ENCODE measurements around the gene HTRA3.

Gene HTRA3

DNA sequence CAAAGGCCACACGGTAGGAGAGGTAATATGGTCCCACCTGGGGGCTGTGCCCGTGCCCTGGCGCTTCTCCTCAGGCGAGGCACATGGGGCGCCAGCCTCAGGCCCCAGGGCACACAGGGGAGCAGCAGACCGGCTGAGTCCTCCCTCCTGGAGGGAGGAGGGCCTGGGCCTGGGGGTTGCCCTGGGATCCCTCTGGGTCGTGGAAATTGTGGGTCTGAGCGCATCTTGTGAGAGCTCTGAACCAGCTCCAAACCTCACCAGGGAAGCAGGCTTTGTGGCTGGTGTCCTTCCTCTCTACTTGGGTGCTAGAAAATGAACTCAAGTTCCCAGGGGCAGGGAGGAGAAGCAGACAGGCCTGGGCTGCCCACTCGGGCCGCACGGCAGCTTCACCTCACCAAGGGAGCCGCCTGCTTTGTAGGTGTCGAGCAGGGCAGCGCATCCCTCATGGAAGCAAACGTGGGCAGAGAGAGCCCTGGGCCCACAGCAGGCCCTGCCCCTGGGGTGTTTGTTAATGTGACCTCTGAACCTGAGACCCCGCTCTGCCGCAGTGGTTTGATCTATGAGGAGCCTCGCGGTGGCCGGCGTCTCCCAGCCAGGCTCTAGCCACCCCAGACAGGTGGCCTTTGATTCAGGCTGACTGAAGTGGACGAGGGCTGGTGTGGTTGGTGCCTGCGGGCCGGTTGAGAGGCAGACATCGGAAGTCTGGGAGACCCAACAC lies 10.8 kb downstream of the HTRA3 start:
- no peak for DNase-seq (ENCODE audit: low read depth)

GRCh38 chr4:8280876-8281440 lies 11.4 kb downstream of the HTRA3 start:
- no peak for DNase-seq (ENCODE audit: low read depth)

DNA sequence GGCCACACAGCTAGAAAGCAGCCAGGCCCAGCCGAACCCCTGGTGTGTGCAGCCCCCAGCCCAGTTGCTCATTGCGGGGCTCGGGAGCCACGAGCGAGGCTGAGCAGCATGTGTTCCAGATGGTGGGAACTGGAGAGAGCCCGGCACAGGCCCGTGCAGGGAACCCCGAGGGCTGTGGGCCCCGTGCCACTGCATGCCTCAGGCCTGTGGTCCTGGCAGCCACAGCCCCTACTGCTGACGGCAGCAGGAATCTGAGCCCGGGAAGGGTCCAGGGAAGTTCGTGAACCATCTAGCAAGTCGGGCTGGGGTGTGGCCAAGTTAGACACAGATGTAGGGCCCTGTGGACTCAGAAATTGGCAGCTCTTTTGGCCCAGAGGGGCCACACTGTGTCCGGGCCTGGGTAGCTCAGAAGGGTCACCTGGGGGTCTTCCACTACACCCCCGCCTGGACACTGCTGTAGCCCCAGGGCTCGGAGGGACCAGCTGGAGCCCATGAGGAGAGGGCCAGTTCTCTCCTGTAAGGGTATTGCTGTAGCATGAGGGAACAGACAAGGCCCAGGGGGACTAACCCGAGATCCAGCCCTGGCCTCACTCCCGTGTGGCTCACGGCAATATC lies 12.1 kb downstream of the HTRA3 start:
- DNase-seq (ENCODE audit: low read depth): no peak

GRCh38 chr4:8282134-8282641 lies 12.6 kb downstream of the HTRA3 start:
- DNase-seq (ENCODE audit: low read depth): no peak

GRCh38 chr4:8282742-8283141 lies 13.2 kb downstream of the HTRA3 start:
- DNase-seq (ENCODE audit: low read depth): no peak

DNA sequence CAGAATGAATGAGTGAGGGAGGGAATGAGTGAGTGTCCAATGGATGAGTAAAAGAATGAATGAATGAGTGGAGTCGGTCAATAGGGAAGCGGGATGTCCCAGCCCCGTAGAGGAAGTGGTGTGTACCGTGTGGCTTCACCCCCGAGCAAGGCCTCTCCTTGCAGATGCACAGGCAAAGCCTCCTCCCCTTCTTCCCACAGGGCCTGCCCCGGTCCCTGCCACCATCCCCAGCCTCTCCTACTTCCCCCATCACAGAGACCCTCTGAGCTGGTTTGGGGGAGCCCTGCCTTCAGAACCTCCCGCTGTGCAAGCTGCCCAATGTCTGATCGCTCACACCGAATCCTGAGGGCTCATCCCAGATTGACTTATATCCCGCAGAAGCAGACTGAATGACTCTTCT lies 13.6 kb downstream of the HTRA3 start:
- no peak for DNase-seq (ENCODE audit: low read depth)

- no peak for DNase-seq (ENCODE audit: low read depth)
Observed at GRCh38 chr4:8283631-8284121, 14.1 kb downstream of the HTRA3 start.

GRCh38 chr4:8284391-8284790 lies 14.8 kb downstream of the HTRA3 start:
- no peak for DNase-seq (ENCODE audit: low read depth)

DNA sequence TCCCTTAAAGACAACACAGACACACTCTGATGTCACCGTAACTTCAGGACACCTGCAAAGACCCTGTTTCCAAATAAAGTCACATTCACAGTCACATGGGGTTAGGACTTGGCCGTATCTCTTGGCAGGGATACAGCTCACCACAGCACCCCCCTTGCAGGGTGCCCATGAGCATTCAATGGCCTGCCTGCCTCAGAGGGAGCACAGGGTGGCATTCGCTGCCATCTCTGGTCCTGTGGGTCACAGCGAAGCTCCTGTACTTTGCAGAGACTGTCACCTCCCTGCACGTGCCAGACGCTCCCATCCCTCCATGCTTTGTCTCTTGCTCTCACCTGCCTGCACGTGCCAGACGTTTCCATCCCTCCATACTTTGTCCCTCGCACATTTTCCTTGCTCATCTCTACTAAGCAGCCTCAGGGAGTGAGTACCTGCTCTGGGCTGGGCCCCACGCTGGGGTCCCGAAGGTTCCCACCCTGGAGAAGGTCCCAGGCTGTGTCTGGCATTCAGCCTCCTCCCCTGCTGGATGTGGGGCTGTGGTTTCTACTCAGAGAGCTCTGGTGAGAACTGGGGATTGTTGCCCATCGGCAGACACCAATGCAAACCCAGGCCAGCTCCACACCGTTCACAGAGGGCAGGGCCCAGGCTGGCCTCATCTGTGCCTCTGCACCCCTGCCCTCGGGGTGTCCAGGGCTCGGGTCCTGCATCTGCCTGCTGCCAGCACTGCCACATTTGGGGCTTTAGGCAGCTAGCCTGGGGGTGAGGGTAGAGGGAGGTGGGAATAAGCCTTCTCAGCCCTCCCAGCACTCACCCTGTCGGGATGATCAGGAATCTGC lies 15.8 kb downstream of the HTRA3 start:
- no peak for DNase-seq (ENCODE audit: low read depth)

GRCh38 chr4:8285976-8286718 lies 16.6 kb downstream of the HTRA3 start:
- no peak for DNase-seq (ENCODE audit: low read depth)

DNA sequence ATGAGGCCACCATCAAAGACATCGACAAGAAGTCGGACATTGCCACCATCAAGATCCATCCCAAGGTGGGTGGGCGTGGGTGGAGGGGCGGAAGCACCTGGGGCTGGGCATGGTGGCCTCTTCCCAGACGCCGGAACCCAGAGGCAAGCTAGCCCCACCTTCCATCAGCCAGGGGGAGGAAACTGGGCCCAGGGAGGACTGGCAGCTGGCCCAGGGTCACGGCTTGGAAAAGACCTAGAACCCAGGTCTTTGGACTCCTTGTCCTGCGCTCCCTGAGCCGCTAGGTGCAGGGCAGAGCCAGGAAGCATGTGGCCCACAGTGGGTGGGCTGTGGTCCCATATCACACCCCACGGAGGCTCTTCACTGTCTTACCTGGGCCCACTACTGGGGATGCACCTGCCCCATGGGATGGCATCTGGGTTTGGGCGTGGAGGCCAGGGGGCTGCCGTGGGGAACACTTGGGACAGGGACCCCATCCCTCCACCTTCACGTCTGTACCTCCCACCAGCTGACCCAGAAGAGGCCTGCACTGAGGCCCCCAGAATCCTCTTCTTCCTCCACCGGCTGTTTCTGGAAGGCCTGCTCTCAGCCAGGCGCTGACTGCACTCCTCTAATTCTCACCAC lies 17.3 kb downstream of the HTRA3 start:
- no peak for DNase-seq (ENCODE audit: low read depth)

DNA sequence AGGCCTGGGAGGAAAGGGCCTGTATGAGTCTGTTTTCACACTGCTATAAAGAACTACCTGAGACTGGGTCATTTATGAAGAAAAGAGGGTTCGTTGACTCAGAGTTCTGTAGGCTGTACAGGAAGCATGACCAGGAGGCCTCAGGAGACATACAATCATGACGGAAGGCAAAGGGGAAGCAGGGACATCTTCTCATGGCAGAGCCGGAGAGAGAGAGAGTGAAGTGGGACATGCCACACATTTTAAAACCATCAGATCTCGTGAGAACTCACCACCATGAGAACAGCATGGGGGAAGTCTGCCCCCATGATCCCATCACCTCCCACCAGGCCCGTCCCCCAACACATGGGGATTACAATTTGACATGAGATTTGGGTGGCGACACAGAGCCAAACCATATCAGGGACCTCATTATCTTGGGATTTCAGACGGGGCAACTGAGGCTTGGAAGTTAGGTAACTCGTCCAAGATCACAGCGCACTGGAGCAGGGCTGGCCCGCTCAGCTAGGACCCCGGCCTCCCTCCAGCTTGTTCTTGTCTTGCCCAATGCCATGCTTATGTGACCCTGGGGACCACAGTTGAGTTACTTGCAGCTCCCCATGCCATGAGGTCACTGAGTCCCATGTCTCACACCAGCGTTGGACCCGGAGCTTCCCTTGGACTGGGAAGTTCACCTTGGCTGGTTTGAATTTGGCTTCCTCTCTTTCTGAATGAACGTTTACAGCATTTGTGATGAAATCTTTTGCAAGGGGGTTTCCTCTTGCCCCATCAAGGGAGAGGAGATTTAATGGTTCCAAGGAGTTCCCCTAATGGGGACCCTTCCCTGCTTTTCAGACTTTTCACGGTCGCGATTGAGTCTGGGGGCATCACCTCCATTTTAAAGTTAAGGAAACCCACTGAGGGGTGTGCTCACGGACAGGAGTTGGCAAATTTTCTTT lies 18.1 kb downstream of the HTRA3 start:
- DNase-seq (ENCODE audit: low read depth): no peak

- DNase-seq (ENCODE audit: low read depth): no peak
Observed at GRCh38 chr4:8289151-8289750, 19.7 kb downstream of the HTRA3 start.

GRCh38 chr4:8289956-8290700 lies 20.6 kb downstream of the HTRA3 start:
- no peak for DNase-seq (ENCODE audit: low read depth)

DNA sequence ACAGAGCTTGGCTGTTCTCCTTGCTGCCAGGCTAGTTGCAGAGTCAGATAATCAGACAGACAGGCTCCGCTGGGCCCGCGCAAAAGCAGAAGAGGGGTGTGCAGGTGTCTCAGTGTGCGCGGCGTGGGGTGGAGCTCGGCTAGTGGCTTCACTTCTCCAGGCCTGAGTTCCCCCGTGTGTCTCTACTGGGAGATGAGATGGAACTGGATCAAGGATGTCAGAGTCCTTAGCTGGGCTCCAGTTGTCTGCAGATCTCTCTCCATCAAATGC lies 21.1 kb downstream of the HTRA3 start:
- DNase-seq (ENCODE audit: low read depth): no peak

- DNase-seq (ENCODE audit: low read depth): no peak
Observed at GRCh38 chr4:8291036-8291682, 21.6 kb downstream of the HTRA3 start.

DNA sequence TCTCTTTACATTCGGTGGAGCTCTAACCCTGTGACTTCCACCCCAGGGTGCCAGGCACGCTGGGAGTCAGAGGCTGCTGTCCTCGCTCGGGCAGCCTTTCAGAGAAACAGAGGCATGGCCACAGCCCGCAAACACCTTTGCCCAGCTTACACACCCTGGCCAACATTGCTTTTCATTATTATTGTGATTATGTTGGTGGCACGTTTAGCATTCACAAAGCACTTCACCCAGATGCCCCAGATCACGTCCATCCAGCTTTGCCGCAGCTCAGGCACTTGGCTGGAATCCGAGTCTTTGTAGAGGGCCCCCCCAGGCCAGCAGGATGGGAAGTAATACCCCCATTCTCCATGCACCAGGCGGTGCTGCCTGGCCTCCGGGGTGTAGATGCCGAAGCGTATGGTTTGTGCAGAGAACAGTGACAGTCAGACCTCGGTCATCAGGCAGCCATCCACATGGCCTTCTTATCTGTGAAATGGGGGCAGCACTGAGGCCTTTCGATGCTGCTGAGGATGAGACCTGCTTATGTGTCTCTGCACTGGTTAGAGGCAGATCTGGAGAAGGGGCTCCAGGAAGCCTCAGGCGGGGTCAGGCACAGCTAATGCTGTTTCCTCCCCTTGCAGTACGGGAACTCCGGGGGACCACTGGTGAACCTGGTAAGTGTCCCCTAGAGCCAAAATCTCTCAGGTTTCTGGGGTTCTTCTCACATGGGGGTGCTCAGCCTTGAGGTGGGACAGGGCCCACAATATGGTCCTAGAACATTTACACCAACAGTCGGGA lies 22.3 kb downstream of the HTRA3 start:
- no peak for DNase-seq (ENCODE audit: low read depth)

All from stimulated activated CD8-positive, alpha-beta memory T cell treated with anti-CD3 and anti-CD28 coated beads, Interleukin-12 subunit alpha, Interleukin-12 subunit beta, amount 100 ng/mL, for 1 hour (primary cell).